Activated T-cell treated with anti-CD3 and anti-CD28 coated beads, Interleukin-2, amount 50 U/mL, for 72 hours (primary cell): ENCODE results near the gene PTCD3. TPM values are rescaled to one million over a fixed set of nuclear protein-coding genes. Genes with fewer than 3 reads are reported as not detected.

Source experiments
- ATAC-seq, 2 donors: fragments of 150-1000 bp; cut with Tn5 transposase; replicated peaks in 1 of 2; 2 replicates each; pipeline ENCODE4 v1.10.0; 2021; ENCODE audit warnings: moderate library complexity in 2 of 2, mild to moderate bottlenecking in 1 of 2
- DNase-seq, 2 donors: peaks; one replicate each; pipeline ENCODE4 v3.0.0; 2021 to 2022; ENCODE audit warnings: mixed read lengths in 1 of 2
- H3K27ac Mint-ChIP-seq: one replicate; pipeline ENCODE4 v1.8.0; 2022; ENCODE audit warnings: mild to moderate bottlenecking, moderate library complexity, mixed read lengths
- H3K27me3 Mint-ChIP-seq: one replicate; pipeline ENCODE4 v1.8.0; 2022; ENCODE audit warnings: low read depth, mixed read lengths
- H3K36me3 Mint-ChIP-seq, 2 donors: one replicate each; pipeline ENCODE4 v1.8.0; 2022; ENCODE audit warnings: mixed read lengths in 2 of 2, mild to moderate bottlenecking in 1 of 2; ENCODE audit not compliant: insufficient read depth in 2 of 2
- H3K4me1 Mint-ChIP-seq: one replicate; pipeline ENCODE4 v1.8.0; 2022; ENCODE audit warnings: low read depth, mixed read lengths
- H3K4me3 Mint-ChIP-seq, 2 donors: one replicate each; pipeline ENCODE4 v1.8.0; 2022; ENCODE audit warnings: mild to moderate bottlenecking in 2 of 2, mixed read lengths in 2 of 2, moderate library complexity in 2 of 2
- H3K9me3 Mint-ChIP-seq, 2 donors: one replicate each; pipeline ENCODE4 v1.8.0; 2022; ENCODE audit warnings: mixed read lengths in 2 of 2
- total RNA-seq, 2 donors: library from RNA; stranded (reverse); gene quantifications; one replicate each; pipeline ENCODE4 v1.2.3, GENCODE V29; 2022

PTCD3 gene
- total RNA-seq, 2 donors from 2014 or later: 155 to 181 TPM

GRCh38 chr2:86172610-86173009 lies 66.6 kb downstream of the PTCD3 start:
- H3K4me1 Mint-ChIP-seq: no peaks in the 10 kb centered on the region
- no peak overlapping the region for H3K4me3 Mint-ChIP-seq
- peak overlapping the region; percentile 12 for H3K27ac Mint-ChIP-seq
- H3K9me3 Mint-ChIP-seq: no peaks in the 10 kb centered on the region
- ATAC-seq (no peak), DNase-seq (no peak)
- peaks cover 6 to 41% of the 10 kb centered on the region in 2 donors for H3K36me3 Mint-ChIP-seq
- H3K27me3 Mint-ChIP-seq: no peaks in the 10 kb centered on the region

- DNase-seq (no peak), ATAC-seq (no peak)
- no peaks in the 10 kb centered on the region for H3K4me1 Mint-ChIP-seq
- no peaks in the 10 kb centered on the region for H3K27me3 Mint-ChIP-seq
- no peak overlapping the region for H3K4me3 Mint-ChIP-seq
- H3K36me3 Mint-ChIP-seq: peaks cover 3 to 32% of the 10 kb centered on the region in 2 donors
- H3K27ac Mint-ChIP-seq: peak overlapping the region; percentile 64
- H3K9me3 Mint-ChIP-seq: no peaks in the 10 kb centered on the region
Observed at GRCh38 chr2:86174445-86174844, 68.4 kb downstream of the PTCD3 start.

- DNase-seq: no peak
- Mint-ChIP-seq H3K27ac (peak overlapping the region; percentile 95), H3K4me1 (no peaks in the 10 kb centered on the region), H3K27me3 (no peaks in the 10 kb centered on the region), H3K9me3 (no peaks in the 10 kb centered on the region), H3K36me3 (peaks cover 3 to 34% of the 10 kb centered on the region in 2 donors), H3K4me3 (no peak overlapping the region)
- no peak for ATAC-seq
Observed at GRCh38 chr2:86175828-86176227, 69.8 kb downstream of the PTCD3 start.

DNA sequence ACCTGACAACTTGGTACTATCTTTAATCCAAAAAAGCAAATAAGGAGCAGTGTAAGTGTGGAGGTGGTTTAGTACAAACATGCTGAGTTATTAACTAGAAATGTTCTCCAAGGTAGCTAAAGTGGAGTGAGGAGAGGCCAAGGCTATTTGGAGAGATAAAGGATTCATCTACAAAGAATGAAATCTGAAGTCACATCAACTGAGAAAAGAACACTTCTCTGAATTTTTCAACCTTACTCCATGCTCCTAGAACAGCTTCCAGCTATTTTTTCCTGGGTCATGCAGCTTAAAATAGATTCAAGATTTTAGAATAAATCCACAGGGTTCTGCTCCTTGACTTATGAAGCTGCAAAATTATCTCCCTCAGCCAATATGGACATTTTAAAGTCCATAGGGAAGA lies 70.6 kb downstream of the PTCD3 start:
- ATAC-seq (no peak), DNase-seq (no peak)
- H3K4me3 Mint-ChIP-seq: no peak overlapping the region
- H3K9me3 Mint-ChIP-seq: no peaks in the 10 kb centered on the region
- H3K27me3 Mint-ChIP-seq: no peaks in the 10 kb centered on the region
- peaks cover 3 to 35% of the 10 kb centered on the region in 2 donors for H3K36me3 Mint-ChIP-seq
- H3K4me1 Mint-ChIP-seq: no peaks in the 10 kb centered on the region
- no peak overlapping the region for H3K27ac Mint-ChIP-seq

- H3K27me3 Mint-ChIP-seq: no peaks in the 10 kb centered on the region
Observed at GRCh38 chr2:86185517-86186212, 79.6 kb downstream of the PTCD3 start.

DNA sequence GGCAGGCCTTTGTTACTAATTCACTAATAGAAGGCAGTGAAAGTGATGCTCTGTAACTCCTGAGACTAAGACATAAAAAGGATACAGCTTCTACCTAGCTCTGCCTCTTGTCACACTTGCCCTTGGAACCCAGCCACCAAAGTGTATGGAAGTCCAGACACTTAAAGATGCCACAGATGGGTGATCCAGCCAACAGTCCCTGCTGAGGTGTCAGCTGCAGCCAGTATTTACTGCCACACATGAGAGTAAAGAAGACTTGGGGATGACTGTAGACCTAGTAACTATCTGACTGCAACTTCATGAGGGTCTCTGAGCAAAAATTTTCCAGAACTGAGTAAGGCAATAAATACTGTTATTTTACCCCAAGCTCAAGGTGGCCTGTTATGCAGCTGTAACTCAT lies 80.4 kb downstream of the PTCD3 start:
- Mint-ChIP-seq H3K27ac (peak overlapping the region; percentile 97), H3K36me3 (peaks cover 5 to 16% of the 10 kb centered on the region in 2 donors), H3K4me1 (peaks cover 89% of the 10 kb centered on the region), H3K27me3 (no peaks in the 10 kb centered on the region), H3K9me3 (no peaks in the 10 kb centered on the region), H3K4me3 (peak overlapping the region; percentile 79 to 86)
- DNase-seq (peak; percentile 8 to 22), ATAC-seq (peak; percentile 79 to 81)

More at GRCh38 chr2:86185517-86186212, 79.6 kb downstream of the PTCD3 start:
- peaks cover 84% of the 10 kb centered on the region for H3K4me1 Mint-ChIP-seq
- no peaks in the 10 kb centered on the region for H3K9me3 Mint-ChIP-seq
- ATAC-seq: peak; percentile 63 to 69
- peak overlapping the region; percentile 79 to 86 for H3K4me3 Mint-ChIP-seq
- H3K27ac Mint-ChIP-seq: peak overlapping the region; percentile 97
- DNase-seq: no peak
- peaks cover 5 to 13% of the 10 kb centered on the region in 2 donors for H3K36me3 Mint-ChIP-seq

DNA sequence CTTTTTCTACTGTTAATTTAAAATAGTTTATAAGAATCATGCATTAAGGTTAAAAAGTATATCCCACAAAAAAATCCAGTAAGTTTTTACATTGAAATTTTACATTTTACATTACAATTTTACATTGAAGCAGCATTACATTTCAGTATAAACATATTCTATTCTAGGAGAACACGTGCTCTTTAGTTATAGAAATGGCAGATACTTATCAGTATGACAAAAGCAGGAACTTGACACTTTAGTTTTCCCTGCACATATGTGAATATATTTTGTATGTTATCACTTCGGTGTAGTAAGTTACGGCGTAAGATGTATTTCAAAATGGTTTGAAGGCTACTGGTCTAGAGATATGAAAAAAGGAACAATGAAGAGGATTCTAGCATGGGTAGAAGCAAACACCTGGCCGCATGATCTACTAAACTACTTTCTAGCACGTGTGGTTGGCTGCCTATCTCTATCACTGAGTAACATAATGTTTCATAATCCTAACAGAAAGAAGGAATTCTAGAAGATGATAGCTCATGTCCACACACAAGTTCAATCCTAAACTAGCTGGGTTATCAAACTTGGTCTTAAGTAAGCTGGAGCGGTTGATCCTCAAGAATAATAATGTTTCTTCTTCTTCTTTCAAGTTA lies 83.9 kb downstream of the PTCD3 start:
- no peaks in the 10 kb centered on the region for H3K9me3 Mint-ChIP-seq
- DNase-seq (no peak), ATAC-seq (no peak)
- H3K4me1 Mint-ChIP-seq: peaks cover 87% of the 10 kb centered on the region
- H3K27me3 Mint-ChIP-seq: no peaks in the 10 kb centered on the region
- peak overlapping the region; percentile 55 for H3K27ac Mint-ChIP-seq
- peak overlapping the region; percentile 20 to 58 for H3K4me3 Mint-ChIP-seq
- H3K36me3 Mint-ChIP-seq: peaks cover 7 to 20% of the 10 kb centered on the region in 2 donors

Other genes starting within 250 kb of the PTCD3 start
- gene ST3GAL5, start 217.2 kb upstream of the PTCD3 start, total RNA-seq: 10 to 100 TPM; 10.4 to 11.3 TPM
- gene POLR1A, start 349 bp upstream of the PTCD3 start, total RNA-seq: 10 to 100 TPM; 23.5 to 28.0 TPM
- gene IMMT, start 89.2 kb downstream of the PTCD3 start, total RNA-seq: 100 to 1,000 TPM; 125 to 138 TPM
- 10 to 100 TPM; 53.6 to 73.0 TPM for gene MRPL35, start 93.2 kb downstream of the PTCD3 start, total RNA-seq
- under 1 TPM; 0.38 to 0.63 TPM for gene REEP1, start 231.4 kb downstream of the PTCD3 start, total RNA-seq